GM23338 (cell line): ENCODE measurements around the gene HINT2. TPM values are rescaled to one million over a fixed set of nuclear protein-coding genes. Genes with fewer than 3 reads are reported as not detected.
A peak's percentile ranks its signal among the peaks of the same experiment; 100 is the strongest.

Experiments used
- CREB1 ChIP-seq: fragments of 250-450 bp; sonication (Bioruptor Pico); IDR thresholded peaks from 2 replicates; pipeline ENCODE4 v1.5.0; 2020; ENCODE audit warnings: low read depth, mild to moderate bottlenecking, moderate library complexity
- EZH2 ChIP-seq: fragments of 200-600 bp; sonication (generic); IDR thresholded peaks from one replicate; pipeline ENCODE4 v1.8.0; 2017; ENCODE audit warnings: antibody characterized with exemption, mild to moderate bottlenecking, low read depth; ENCODE audit not compliant: unreplicated experiment
- JUNB ChIP-seq: IDR thresholded peaks from one replicate; pipeline ENCODE4 v1.6.1; 2016; ENCODE audit warnings: antibody characterized with exemption; ENCODE audit not compliant: unreplicated experiment
- ZNF114 ChIP-seq: fragments of 250-450 bp; sonication (Bioruptor Pico); IDR thresholded peaks from 2 replicates; pipeline ENCODE4 v1.5.0; 2020; ENCODE audit warnings: mild to moderate bottlenecking, moderate library complexity
- polyA plus RNA-seq: library from polyadenylated mRNA; unstranded; fragments of >200 nt; fragmentation: Nextera tagmentation; extraction: Ambion mirVana; gene quantifications from 2 replicates; pipeline ENCODE4 v1.2.1, GENCODE V29; 2016
- small RNA-seq: library from RNA; depleted of rRNA; stranded (forward); fragments of <200 nt; gene quantifications from one replicate; pipeline ENCODE3, GENCODE V24; 2014; ENCODE audit warnings: low replicate concordance
- total RNA-seq: library from RNA; depleted of rRNA; stranded (reverse); fragments of >200 nt; shearing (Covaris generic); gene quantifications from 2 replicates; pipeline ENCODE4 v1.2.3, GENCODE V29; 2014; rRNA removed

Gene HINT2
- total and polyA plus RNA-seq, 2 experiments from 2014 or later, result 20.9 to 69.9 TPM

DNA sequence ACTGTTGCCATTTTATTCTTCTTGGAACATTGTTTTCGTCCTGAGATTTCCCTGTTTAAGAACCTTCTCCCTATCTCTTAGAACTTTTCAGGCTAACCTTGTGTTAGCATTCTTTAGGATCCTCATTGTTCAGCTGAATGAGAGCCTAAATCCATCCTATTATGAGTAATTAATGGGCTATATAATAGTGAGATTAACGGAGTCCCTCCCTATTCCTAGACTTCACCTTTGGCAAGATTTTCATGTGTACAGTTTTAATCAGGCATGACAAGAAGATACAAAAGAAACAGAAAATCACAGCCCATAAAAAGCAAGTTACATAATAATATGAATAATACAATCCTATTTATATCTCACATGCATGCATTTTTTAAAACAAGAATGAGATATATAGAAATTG is 51.7 kb downstream of the HINT2 start (continued):
- TF ChIP-seq EZH2, result no peak
- TF ChIP-seq ZNF114 (CRISPR knock-in tag), result no peak
- TF ChIP-seq CREB1 (CRISPR knock-in tag), result no peak
- no peak for TF ChIP-seq JUNB

Small RNA genes within 50 kb of the gene (small RNA-seq; reads per million reads assigned to genes)
- gene HINT2, result 0.25 reads per million, percentile 4 among the genes with 10 or more reads in this experiment

Other genes starting within 250 kb of the HINT2 start
- gene TESK1, start 209.8 kb downstream of the HINT2 start, total RNA-seq, result 8.2 and 10.7 TPM in 2 replicates
- 6.8 and 7.3 TPM in 2 replicates for gene TESK1, start 209.8 kb downstream of the HINT2 start, polyA plus RNA-seq
- gene CD72, start 196.6 kb downstream of the HINT2 start, total RNA-seq, result 2.7 and 4.8 TPM in 2 replicates
- gene CD72, start 196.6 kb downstream of the HINT2 start, polyA plus RNA-seq, result 4.6 and 4.7 TPM in 2 replicates
- 14.7 and 16.4 TPM in 2 replicates for gene SIT1, start 164.1 kb downstream of the HINT2 start, total RNA-seq
- gene SIT1, start 164.1 kb downstream of the HINT2 start, polyA plus RNA-seq, result 13.2 TPM in 2 replicates
- 8,626 and 33,360 TPM in 2 replicates for gene RMRP, start 157.0 kb downstream of the HINT2 start, total RNA-seq
- gene RMRP, start 157.0 kb downstream of the HINT2 start, polyA plus RNA-seq, result 15.3 and 43.0 TPM in 2 replicates
- 2.4 and 6.9 TPM in 2 replicates for gene CCDC107, start 156.8 kb downstream of the HINT2 start, total RNA-seq
- 18.4 and 20.8 TPM in 2 replicates for gene CCDC107, start 156.8 kb downstream of the HINT2 start, polyA plus RNA-seq
- 16.8 and 25.7 TPM in 2 replicates for gene ARHGEF39, start 149.8 kb downstream of the HINT2 start, total RNA-seq
- 25.2 and 31.0 TPM in 2 replicates for gene ARHGEF39, start 149.8 kb downstream of the HINT2 start, polyA plus RNA-seq
- gene CA9, start 141.1 kb downstream of the HINT2 start, total RNA-seq, result not detected in 2 replicates
- 1.1 and 2.2 TPM in 2 replicates for gene CA9, start 141.1 kb downstream of the HINT2 start, polyA plus RNA-seq
- 116 and 141 TPM in 2 replicates for gene TPM2, start 125.1 kb downstream of the HINT2 start, total RNA-seq
- gene TPM2, start 125.1 kb downstream of the HINT2 start, polyA plus RNA-seq, result 488 and 540 TPM in 2 replicates
- gene TLN1, start 82.8 kb downstream of the HINT2 start, total RNA-seq, result 116 and 120 TPM in 2 replicates
- 21.5 and 26.0 TPM in 2 replicates for gene TLN1, start 82.8 kb downstream of the HINT2 start, polyA plus RNA-seq
- gene CREB3, start 82.4 kb downstream of the HINT2 start, total RNA-seq, result 24.9 and 32.4 TPM in 2 replicates
- gene CREB3, start 82.4 kb downstream of the HINT2 start, polyA plus RNA-seq, result 19.2 and 20.3 TPM in 2 replicates
- gene GBA2, start 65.8 kb downstream of the HINT2 start, total RNA-seq, result 80.1 and 80.2 TPM in 2 replicates
- gene GBA2, start 65.8 kb downstream of the HINT2 start, polyA plus RNA-seq, result 32.1 and 32.8 TPM in 2 replicates
- gene RGP1, start 65.8 kb downstream of the HINT2 start, total RNA-seq, result 12.9 and 16.0 TPM in 2 replicates
- 2.7 and 2.8 TPM in 2 replicates for gene RGP1, start 65.8 kb downstream of the HINT2 start, polyA plus RNA-seq
- not detected in 2 replicates for gene MSMP, start 60.8 kb downstream of the HINT2 start, total RNA-seq
- gene MSMP, start 60.8 kb downstream of the HINT2 start, polyA plus RNA-seq, result 0.57 and 0.81 TPM in 2 replicates
- gene NPR2, start 23.5 kb downstream of the HINT2 start, total RNA-seq, result 7.6 and 14.4 TPM in 2 replicates
- gene NPR2, start 23.5 kb downstream of the HINT2 start, polyA plus RNA-seq, result 9.0 and 9.8 TPM in 2 replicates
- 0.45 TPM in 1 of 2 replicates, not detected in the other for gene SPAG8, start 2.8 kb downstream of the HINT2 start, total RNA-seq
- gene SPAG8, start 2.8 kb downstream of the HINT2 start, polyA plus RNA-seq, result 0.17 and 0.45 TPM in 2 replicates
- gene FAM221B, start 13.7 kb upstream of the HINT2 start, total RNA-seq, result not detected in 2 replicates
- 0.09 and 0.47 TPM in 2 replicates for gene FAM221B, start 13.7 kb upstream of the HINT2 start, polyA plus RNA-seq
- 5.5 and 7.5 TPM in 2 replicates for gene TMEM8B, start 14.2 kb upstream of the HINT2 start, total RNA-seq
- 3.6 and 4.2 TPM in 2 replicates for gene TMEM8B, start 14.2 kb upstream of the HINT2 start, polyA plus RNA-seq
- not detected in 2 replicates for gene OR13J1, start 55.4 kb upstream of the HINT2 start, total RNA-seq
- 0.15 TPM in 1 of 2 replicates, not detected in the other for gene OR13J1, start 55.4 kb upstream of the HINT2 start, polyA plus RNA-seq
- gene HRCT1, start 91.2 kb upstream of the HINT2 start, total RNA-seq, result not detected in 2 replicates
- gene HRCT1, start 91.2 kb upstream of the HINT2 start, polyA plus RNA-seq, result not detected in 2 replicates
- gene SPAAR, start 94.4 kb upstream of the HINT2 start, total RNA-seq, result not detected in 2 replicates
- gene SPAAR, start 94.4 kb upstream of the HINT2 start, polyA plus RNA-seq, result 0.17 TPM in 1 of 2 replicates, not detected in the other
- not detected in 2 replicates for gene OR2S2, start 143.1 kb upstream of the HINT2 start, total RNA-seq
- gene OR2S2, start 143.1 kb upstream of the HINT2 start, polyA plus RNA-seq, result not detected in 2 replicates
- 8.1 and 8.6 TPM in 2 replicates for gene RECK, start 221.9 kb upstream of the HINT2 start, total RNA-seq
- gene RECK, start 221.9 kb upstream of the HINT2 start, polyA plus RNA-seq, result 11.3 and 11.6 TPM in 2 replicates